HG02884 (cell line): ENCODE results near the gene DBX1.
"Not testable (repeated sequence)": the region's sequence is repeated elsewhere in the genome, so short reads cannot be mapped to it uniquely, and the experiment has no call there.

Experiments used
- ATAC-seq: cut with Tn5 transposase; IDR thresholded peaks from one replicate; pipeline ENCODE4 v1.9.1; 2021; ENCODE audit warnings: mild to moderate bottlenecking, moderate library complexity; ENCODE audit not compliant: unreplicated experiment

The DBX1 gene, protein sequence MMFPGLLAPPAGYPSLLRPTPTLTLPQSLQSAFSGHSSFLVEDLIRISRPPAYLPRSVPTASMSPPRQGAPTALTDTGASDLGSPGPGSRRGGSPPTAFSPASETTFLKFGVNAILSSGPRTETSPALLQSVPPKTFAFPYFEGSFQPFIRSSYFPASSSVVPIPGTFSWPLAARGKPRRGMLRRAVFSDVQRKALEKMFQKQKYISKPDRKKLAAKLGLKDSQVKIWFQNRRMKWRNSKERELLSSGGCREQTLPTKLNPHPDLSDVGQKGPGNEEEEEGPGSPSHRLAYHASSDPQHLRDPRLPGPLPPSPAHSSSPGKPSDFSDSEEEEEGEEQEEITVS

DNA sequence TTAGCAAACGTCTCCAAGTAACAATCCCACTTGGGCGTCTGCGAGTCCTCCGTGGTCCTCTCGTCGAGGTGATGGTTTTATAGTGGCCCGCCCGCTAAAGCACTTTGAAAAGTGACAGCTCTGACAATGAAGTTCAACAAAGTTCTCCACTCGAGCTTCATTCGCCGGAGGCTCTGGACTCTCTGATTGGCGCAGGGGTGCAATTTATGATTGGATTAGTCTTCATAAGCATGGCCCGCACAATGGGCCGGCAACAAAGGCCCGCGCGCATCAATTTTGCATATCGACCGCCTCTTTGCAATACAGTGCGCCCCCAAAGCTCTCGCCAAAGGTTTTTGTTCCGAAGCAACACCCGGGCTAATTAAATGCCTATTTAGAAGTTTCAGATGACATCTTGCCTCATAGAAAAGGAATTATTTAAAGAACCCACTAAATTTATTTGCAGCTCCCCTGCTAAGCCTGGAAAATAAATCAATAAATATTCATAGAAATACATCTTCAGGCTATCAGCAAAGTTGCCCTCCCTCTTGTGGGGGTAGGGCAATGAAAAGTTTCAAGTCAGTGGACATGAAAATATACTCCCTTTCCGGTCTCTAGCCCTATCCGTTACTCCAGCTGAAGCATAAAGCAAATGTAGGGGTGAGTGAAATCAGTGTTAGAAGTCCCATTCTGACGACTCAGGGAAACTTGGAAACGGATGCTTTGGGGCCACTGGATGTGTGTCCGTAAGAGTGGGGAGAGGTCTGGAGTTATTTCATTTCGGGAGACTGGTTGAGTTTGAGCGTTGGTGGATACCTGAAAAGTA is at the start of gene DBX1:
DBX1 (minus strand) TSS at position 51 of the 805 bp plus-strand sequence. CDS start 151 bp downstream, outside the sequence.
- no peak for ATAC-seq

DNA sequence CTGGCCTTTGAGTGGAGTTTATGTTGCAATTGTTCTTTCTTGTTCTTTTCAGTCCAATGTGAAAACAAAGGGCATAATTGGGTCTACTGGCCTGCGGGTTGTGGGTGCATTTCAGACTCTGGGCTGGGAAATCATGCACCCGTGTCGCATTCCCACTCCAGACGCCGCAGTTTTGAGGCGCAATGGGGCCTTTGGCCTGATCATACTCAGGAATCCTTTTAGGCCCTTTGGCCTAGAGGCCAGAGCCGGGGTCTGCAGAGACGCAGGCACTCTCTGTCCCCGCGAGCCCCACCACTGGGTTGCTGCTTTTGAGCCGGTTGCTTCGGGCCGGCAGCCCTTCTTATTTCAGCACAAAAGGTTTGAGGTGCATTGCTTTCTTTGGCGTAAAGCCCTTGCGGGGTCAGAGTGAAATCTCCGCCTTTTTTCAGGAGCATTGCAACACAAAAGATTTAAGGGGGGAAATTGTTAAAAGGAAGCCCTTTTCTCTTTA is 48.4 kb upstream of the DBX1 start:
- ATAC-seq, result no peak

DNA sequence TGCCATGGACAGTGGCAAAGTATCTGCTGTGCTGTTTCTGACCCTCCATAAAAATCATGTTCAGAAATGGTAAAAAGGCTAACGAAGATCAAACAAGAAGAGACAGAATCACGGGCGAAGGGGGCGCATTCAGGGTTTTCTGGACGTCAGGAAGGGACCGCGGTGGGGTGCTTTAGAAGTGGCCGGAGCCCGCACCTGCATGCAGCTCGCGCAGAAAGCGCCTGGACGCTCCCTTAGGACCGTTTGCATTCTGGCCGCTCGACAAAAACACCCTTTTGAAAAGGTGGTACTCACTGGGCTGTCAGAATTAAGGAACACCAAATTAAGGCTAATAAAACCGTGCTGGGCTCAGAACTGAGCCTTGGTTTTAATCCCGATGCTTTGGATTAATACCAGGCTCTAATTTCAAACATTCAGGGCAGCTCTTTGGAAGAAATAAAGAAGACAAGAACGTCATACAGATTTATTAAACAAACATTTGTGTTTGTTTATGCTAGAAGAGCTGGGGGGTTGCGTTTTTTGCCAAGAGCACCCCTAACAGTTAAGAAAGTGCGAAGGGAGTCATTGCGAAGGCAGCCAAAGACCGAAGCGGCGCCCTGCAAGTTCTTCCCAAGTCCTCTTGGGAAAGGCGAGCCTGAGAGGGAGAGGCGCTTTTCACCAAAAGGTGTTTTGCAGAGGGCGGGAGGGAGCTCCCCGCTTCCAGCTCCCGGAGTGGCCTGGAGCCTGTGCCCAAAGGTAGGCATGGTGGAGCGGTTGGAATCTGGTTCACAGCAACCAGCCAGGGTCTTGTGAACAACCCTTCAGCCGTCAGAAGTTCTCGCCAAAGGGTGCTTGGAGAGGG is 47.7 kb upstream of the DBX1 start:
- no peak for ATAC-seq

DNA sequence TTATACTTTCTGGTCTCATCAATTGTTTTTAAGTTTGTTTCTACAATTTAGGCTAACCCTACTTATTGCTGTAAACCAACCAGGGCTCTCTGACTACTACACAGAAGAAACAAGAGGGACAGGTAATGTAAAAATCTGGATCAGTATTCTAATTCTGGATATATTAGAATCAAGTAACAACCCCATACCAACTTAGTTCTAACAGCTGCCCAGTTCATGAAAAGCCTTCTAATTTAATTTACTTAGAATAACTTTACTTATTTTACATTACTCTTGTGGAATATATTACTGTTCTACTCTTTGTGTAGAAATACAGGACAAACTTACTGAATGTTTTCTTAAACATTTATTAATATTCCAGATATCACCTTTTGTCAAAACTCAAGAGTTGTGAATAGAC is 45.5 kb upstream of the DBX1 start:
- no peak for ATAC-seq

DNA sequence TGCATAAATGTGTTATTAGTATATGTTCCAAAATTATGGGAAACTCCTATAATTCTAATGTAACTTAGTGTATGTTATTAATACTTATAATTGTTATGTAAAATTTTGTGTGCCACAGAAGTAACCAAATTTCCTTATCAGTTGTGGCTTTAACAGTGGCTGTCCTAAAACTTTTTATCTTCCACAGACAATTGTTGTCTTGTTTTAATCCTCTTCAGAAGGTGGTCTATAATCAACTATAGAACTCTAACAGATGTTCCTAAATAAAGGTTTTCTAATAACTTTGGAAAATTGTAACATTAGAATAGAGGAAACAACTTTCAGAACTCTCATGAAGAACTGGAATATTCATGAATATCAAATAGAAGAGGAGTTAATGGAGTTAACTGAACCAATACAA is 44.4 kb upstream of the DBX1 start:
- no peak for ATAC-seq

DNA sequence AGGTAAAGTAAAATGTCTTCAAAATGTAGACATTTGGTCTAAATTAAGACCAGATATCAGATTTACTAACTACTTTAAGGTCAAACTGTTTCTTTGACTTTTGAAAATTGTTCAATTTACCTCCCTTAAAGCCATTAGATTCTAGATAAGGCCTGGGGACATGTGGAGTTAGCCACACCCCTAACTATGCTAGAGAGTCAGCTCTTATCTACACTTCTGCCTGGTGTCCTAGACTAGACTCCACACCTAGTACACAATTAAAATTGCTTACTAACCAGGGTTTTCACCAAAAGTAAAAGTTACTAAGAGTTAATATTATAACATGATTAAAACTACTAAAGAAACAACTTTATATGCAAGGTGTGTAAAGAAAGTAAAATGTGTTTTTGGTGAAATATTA is 43.6 kb upstream of the DBX1 start:
- no peak for ATAC-seq

DNA sequence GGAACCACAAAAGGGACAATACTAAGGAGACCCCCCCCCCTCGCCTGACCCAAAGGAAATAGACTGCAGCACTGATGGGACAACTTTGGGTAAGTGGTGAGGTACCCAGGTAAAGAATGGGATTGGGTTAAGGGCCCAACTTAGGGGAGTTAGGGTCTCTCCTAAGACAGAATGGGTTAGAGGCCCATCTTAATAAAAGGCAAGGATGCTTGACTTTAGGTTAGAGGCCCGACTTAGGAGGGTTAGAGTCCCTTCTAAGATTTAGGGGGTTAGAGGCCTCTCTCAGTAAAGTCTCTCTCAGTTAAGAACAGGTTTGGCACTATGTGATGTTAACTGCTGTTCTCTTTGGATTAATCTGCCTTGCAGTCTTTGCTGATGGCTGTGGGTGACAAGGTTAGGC is 41.0 kb upstream of the DBX1 start:
- ATAC-seq, result no peak

DNA sequence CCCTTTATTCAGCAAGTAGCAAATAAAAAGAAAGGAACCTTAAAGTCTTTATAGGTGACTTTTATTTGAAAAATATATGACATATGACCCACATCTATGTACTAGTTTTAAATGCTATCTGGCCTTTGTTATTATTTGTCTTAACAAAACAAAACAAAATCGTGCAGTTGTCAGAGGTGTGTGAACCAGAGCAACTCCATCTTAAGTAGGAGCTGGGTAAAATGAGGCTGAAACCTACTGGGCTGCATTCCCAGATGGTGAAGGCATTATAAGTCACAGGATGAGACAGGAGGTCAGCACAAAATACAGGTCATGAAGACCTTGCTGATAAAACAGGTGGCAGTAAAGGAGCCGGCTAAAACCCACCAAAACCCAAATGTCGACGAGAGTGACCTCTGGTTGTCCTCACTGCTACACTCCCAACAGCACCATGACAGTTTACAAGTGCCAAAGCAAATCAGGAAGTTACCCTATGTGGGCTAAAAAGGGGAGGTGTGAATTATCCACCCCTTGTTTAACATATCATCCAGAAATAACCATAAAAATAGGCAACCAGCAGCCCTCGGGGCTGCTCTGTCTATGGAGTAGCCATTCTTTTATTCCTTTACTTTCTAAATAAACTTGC is 40.2 kb upstream of the DBX1 start:
- ATAC-seq, result not testable (repeated sequence)

DNA sequence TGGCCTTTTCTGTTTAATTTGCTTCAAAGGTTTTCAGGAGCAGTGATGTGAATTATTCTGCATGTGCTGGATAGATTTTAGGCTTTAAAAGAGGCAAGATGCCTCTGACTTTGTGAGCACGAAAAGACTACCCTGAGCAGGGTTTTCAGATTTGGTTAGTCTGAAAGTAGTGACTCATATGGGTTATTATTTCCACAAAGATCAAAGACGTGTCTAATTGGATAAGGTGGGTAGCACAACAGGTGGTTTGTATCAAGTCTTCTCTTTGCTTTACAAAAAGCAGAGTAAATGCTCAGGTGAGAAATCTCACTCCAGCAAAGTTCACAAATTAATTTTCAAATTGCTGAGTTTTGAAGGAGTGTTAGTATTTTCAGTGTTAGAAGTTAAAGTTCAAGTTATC is 37.6 kb upstream of the DBX1 start:
- ATAC-seq, result no peak

DNA sequence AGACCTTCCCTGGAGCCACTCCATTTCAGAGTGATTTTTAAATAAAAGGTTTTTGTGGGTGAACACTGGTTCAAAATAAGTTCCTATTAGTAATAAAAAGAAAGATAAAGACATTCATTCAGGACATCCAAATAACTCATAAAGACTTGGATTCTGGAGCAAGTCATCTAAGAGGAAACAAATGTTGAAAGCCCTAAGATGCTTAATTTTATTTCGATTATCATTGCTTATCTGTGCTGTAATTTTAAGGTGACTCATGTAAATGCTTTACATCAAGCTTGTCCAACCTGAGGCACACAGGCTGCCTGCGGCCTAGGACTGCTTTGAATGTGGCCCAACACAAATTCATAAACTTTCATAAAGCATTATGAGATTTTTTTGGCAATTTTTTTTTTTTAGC is 34.2 kb upstream of the DBX1 start:
- ATAC-seq, result no peak

DNA sequence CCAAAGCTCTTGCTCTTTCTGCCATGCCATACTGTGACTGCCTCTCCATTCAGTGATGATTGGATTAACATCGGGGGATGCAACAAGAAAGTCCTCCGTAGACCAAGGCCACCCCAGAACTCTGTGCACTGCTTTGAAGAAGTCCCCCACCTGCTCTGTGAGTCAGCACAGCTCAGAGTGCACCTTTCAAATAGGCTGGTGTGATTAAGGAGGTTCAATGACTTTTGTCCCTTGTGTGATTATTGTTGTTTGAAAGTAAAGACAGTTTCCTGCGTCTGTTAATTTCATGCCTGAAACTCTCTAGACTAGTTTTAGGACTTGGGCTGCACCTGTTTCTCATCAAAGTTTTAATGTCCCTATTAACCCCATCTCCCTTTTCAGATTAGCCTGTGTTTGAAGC is 33.0 kb upstream of the DBX1 start:
- no peak for ATAC-seq

DNA sequence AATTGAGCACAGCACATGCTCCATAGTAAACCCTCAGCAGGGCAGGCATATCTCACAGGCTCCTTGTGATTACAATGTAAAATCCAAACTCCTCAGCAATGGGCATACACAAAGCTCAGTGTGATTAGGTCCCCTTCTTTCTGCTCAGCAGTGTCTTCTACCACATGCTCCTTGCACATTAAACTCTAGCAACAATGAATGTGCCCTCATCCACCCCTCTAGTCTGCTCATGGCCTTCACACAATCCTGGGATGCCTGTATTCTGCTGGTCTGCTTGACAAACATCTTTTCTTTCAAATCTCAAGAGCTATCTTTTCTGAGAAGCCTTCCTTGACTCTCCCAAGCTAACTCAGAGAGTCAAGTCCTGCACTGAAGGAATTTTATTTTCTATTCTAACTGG is 32.4 kb upstream of the DBX1 start:
- ATAC-seq, result no peak

DNA sequence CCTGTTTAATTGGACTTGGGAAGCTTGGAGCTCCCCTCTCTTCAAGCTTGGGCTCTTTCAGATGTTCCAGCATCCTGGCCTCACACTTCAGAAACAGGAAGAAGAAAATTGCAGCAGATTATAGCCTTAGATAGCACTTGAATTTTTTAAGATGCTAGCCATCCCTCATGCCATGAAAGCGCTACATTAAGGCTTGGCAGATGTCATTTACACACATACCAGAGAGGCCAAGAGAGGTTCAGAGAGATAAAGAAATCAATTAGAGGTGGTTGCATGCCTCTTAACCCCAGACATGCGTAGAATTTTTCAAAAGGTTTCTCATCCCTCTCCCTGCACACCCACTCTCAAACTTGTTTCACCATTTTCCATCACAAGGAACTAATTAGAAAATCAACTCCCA is 31.9 kb upstream of the DBX1 start:
- ATAC-seq, result no peak

DNA sequence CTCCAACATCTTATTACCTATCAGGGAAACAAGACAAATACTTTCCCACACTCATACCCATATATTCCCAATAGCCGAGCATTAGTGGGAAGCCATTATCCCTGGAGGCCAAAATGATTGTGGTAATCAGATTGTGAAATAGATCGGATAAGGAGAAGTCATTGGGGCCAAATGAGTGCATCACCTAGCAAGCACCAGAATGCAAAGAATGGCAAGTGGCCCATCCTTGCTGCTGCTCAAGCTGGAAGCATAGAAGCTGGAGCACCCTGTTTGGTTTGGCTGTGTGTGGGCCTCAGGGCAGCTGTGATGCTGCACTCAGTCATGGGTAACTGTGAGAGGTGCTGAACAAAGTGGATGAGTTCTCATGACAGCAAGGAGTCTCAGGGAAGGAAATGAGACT is 18.7 kb upstream of the DBX1 start:
- ATAC-seq, result no peak

DNA sequence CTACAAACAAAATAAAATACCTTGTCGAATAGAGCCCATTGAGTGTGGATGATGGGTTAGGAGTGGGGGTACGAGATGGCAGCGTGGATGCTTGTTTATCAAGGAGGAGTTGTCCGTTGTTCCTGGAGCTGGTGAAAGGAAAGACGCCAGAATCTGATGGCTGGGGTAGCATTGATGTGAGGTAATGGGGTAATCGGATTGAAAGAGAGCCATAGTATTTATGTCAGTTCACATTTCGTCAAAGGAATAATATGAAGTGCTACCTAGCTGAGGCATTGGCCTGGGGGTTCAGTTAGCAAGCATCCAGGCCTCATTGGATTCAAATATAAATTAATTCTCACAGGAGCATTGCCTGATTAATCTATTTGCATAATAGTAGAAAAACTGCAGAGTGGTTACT is 16.9 kb upstream of the DBX1 start:
- no peak for ATAC-seq

DNA sequence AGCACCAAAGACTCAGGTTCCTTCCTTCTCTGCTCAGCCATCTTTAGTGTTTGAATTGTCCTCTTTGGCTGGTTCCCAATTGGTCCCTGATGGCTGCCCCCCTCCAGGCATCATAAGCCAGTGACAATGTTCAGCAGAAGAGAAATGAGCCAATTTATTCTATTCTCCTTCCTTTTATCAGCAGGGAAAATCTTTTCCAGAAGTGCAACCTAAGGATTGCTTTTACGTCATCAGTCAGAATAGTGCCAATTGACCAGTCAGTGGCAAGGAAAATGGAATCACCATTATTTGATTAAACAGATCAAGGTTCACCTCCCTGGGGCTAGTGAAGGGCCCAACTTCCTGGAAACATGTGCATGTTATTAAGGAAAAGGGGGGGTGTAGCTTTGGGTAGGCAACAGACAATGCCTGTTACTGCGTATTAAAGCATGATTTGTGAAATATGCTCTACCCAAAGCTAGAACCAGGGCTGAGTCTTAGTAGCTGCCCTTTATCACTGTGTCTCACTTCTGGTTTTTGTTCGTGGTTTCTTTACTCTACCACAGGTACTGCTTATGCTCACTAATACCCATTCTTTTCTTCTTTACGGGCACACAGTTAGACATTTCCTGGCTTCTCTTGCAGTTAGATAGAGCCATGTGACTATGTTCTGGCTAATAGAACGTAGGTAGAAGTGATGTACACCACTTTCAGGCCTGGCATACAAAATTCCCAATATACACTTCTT is 12.6 kb upstream of the DBX1 start:
- ATAC-seq, result no peak

DNA sequence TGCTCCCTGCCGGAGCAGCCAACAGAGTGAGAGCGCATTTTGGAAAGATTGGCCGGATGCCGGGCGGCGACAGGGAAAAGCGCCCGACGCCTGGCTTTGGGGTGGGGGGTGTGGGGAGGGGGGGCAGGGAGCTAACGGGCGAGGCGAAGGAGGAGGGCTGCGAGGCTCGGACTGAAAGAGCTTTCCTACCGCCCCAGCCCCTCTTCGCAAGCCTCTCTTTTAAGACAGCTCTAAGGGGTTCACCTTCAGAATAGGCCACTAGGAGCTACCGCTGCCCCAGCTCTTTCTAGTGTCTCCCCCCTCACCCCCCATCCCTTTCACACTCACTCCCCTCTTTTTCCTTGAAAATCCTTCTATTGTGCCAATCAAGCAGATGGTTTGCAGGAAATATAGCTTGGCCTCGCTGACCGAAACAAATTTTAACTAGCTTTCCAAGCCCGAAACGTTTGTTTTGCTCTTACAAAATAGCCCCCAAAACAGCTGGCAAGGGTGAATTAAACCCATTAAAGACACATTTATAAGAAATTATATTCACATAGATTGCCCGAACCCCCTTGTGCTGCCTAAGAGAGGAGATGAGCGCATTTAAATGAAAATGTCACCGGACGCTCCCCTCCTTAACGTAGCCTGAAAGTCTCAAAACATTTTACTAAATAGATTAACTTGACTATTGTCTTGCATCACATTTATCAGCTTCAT is 3.7 kb upstream of the DBX1 start:
- no peak for ATAC-seq

DNA sequence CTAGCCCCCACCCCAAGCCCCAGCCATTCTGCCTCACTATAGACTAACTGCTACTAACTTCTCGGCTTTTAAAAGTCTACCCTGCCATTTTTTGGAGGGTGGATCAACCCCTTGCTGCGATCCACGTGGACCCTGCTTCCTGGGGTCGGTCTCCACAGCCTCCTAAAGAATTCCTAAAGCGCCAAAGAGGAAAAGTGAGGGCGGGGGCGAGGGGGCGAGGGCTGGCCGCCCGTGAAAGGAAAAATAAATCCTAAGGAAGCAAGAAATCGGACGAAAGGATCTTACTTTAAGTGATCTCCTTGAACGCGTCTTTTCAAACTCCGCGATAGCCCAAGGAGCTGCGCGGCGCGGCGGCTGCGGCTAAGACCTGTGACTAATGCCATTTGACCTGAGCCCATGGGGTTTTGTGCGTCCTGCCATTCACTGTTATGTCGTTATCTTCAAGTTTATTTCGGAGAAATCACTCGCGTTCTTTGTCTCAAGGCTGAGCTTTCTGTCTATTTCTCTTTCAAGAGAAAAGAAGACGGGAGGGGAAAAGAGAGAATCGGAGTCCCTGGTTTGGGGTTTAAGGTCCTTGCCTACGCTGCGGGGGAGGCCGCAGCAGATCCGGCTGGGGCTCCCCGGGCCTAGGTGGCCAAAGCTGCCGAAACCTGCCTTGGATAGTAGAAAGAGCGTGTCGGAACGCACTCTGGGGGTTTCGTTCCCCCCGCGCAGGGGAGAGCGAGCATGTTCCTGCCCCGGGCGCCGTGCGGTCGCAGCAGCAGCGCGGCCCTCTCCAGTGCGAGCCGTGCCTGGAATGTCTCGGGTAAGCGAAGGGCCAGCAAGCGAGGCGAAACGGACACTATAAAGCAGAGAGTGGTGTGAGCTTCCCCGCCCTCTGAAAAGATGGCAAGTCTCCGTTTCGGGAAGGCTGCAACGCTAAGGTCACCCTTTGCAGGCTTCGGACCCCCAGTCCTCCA is 2.8 kb upstream of the DBX1 start:
- ATAC-seq, result no peak
